Vagina (tissue), 2 donors: ENCODE measurements around the gene FAM3D. TPM values are rescaled to one million over a fixed set of nuclear protein-coding genes. Genes with fewer than 3 reads are reported as not detected.

Experiments used
- DNase-seq, 2 donors: peaks; one replicate each; pipeline ENCODE4 v3.0.0-alpha.2; 2017; ENCODE audit errors: extremely low spot score in 2 of 2
- H3K27ac ChIP-seq: fragments of 200-600 bp; sonication (generic); one replicate; pipeline ENCODE4 v1.5.1; 2019
- H3K27me3 ChIP-seq: fragments of 200-600 bp; sonication (generic); one replicate; pipeline ENCODE4 v1.5.1; 2019
- H3K36me3 ChIP-seq, 2 donors: fragments of 200-600 bp; sonication (generic); one replicate each; pipeline ENCODE4 v1.5.1; 2017 to 2019
- H3K4me1 ChIP-seq: fragments of 200-600 bp; sonication (generic); one replicate; pipeline ENCODE4 v1.5.1; 2019
- H3K4me3 ChIP-seq, 2 donors: fragments of 200-600 bp; sonication (generic); 1 replicate in 1 of 2; 2 replicates in 1 of 2; pipeline ENCODE4 v1.5.1; 2016 to 2019
- H3K9me3 ChIP-seq: fragments of 200-600 bp; sonication (generic); one replicate; pipeline ENCODE4 v1.5.1; 2019
- POLR2A ChIP-seq, 2 donors: fragments of 450-650 bp; IDR thresholded peaks; one replicate each; pipeline ENCODE4 v1.6.1; 2017; ENCODE audit warnings: antibody characterized with exemption in 2 of 2, mild to moderate bottlenecking in 2 of 2, moderate library complexity in 2 of 2
- POLR2AphosphoS5 ChIP-seq, 2 donors: sonication (generic); formaldehyde crosslinking; IDR thresholded peaks; one replicate each; pipeline ENCODE4 v1.9.0; 2017; ENCODE audit warnings: antibody characterized with exemption in 2 of 2, mild to moderate bottlenecking in 2 of 2, low read depth in 1 of 2; ENCODE audit not compliant: insufficient read depth in 1 of 2
- intact Hi-C: fragments of 100-400 bp; cut with DNase I; formaldehyde crosslinking; loops from one replicate; pipeline ENCODE4 v1.15.1; 2023
- total RNA-seq: library from RNA; depleted of rRNA; stranded (reverse); fragments of >200 nt; gene quantifications from one replicate; pipeline ENCODE4 v1.2.3, GENCODE V29; 2016
- TF ChIP-seq, protein P1 (sequence below), 3 experiments: fragments of 450-650 bp in 2 of 3; fragments of 200-600 bp in 1 of 3; sonication (generic) in 1 of 3; IDR thresholded peaks; one replicate each; pipeline ENCODE4 v1.5.1; 2017 to 2019; ENCODE audit warnings: antibody characterized with exemption in 3 of 3, mild to moderate bottlenecking in 2 of 3, moderate library complexity in 2 of 3

The FAM3D gene
- total RNA-seq, 1 donor from 2014 or later: 13.5 TPM

DNA sequence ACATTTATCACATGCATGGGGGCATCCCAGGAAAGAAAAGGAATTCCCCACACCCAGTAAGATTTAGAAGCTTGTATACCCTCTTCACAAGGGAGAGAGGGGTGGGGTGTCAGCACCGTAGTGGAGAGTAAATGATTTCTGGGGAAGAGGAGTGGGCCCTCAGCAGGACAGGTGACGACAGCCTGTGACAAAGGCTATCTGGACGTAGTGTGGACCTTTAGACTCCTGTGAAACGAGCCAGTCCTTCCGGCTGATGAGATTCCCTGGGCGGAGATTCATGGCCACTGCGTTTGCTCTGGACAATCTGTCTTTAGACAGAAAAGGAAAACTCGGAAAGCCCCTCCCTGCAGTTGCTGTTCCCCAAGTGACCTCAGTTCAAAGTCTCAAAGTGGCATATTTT, 1.7 kb upstream of the FAM3D start:
- Histone ChIP-seq H3K4me3 (no peak overlapping the region), H3K27ac (no peak overlapping the region), H3K4me1 (no peaks in the 10 kb centered on the region), H3K36me3 (no peaks in the 10 kb centered on the region), H3K27me3 (no peaks in the 10 kb centered on the region), H3K9me3 (no peaks in the 10 kb centered on the region)
- intact Hi-C loops: no loop called here
- no peak for DNase-seq
- no peak for TF ChIP-seq POLR2AphosphoS5 (IDR thresholded peaks at IDR 0.05; ENCODE audit: insufficient read depth in 1 of 2, low read depth in 1 of 2)
- TF ChIP-seq, protein P1, sequence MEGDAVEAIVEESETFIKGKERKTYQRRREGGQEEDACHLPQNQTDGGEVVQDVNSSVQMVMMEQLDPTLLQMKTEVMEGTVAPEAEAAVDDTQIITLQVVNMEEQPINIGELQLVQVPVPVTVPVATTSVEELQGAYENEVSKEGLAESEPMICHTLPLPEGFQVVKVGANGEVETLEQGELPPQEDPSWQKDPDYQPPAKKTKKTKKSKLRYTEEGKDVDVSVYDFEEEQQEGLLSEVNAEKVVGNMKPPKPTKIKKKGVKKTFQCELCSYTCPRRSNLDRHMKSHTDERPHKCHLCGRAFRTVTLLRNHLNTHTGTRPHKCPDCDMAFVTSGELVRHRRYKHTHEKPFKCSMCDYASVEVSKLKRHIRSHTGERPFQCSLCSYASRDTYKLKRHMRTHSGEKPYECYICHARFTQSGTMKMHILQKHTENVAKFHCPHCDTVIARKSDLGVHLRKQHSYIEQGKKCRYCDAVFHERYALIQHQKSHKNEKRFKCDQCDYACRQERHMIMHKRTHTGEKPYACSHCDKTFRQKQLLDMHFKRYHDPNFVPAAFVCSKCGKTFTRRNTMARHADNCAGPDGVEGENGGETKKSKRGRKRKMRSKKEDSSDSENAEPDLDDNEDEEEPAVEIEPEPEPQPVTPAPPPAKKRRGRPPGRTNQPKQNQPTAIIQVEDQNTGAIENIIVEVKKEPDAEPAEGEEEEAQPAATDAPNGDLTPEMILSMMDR (IDR thresholded peaks at IDR 0.05): no peak
- TF ChIP-seq POLR2A (IDR thresholded peaks at IDR 0.05): no peak

DNA sequence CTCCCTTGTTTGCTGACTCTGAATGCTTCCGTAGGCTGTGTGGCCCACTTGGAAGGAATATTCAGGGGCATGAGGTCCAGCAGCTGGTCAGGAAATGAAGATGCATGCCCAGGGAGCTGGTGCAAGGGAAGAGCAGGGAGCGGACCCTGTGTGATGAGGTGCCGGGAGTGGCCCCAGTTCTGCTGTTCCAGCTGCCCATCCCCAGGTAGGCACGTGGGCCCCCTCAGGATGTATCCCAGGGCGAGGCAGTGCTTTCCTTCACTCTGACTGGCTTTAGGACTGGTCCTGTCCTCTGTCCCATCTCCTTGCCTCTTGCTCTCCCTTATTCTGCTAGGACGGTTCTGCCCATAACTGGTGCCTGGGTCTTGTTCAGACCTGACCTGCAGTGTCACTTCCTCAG, 1.1 kb upstream of the FAM3D start:
- H3K27ac ChIP-seq: no peak overlapping the region
- no peaks in the 10 kb centered on the region for H3K4me1 ChIP-seq
- no peak for DNase-seq
- no peak for TF ChIP-seq POLR2AphosphoS5 (IDR thresholded peaks at IDR 0.05; ENCODE audit: insufficient read depth in 1 of 2, low read depth in 1 of 2)
- TF ChIP-seq, protein P1 (IDR thresholded peaks at IDR 0.05): no peak
- TF ChIP-seq POLR2A (IDR thresholded peaks at IDR 0.05): no peak
- no peaks in the 10 kb centered on the region for H3K36me3 ChIP-seq
- H3K4me3 ChIP-seq: no peak overlapping the region
- H3K27me3 ChIP-seq: no peaks in the 10 kb centered on the region
- H3K9me3 ChIP-seq: no peaks in the 10 kb centered on the region
- intact Hi-C loops: no loop called here

DNA sequence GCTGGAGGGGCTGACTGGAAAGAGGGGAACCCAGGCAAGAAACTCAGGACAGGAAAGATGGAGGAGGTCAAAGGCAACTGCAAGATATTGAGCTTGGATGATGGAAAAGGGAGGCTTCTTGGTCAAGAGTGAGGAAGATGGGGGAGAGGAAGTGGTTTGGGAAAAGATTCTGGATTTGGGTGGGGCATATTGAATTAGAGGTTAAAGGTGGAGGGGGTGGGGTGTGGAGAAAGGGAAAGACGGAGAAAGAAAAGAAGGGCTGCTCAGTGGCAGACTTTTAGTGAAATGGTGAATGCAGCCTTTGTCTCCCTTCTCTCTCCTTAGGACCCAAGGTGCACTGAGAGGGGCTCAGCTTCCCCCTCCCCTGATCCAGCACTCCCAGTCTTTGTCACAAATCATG, 655 bp upstream of the FAM3D start:
- Histone ChIP-seq H3K27ac (no peak overlapping the region), H3K9me3 (no peaks in the 10 kb centered on the region), H3K4me1 (no peaks in the 10 kb centered on the region), H3K36me3 (no peaks in the 10 kb centered on the region), H3K4me3 (no peak overlapping the region), H3K27me3 (no peaks in the 10 kb centered on the region)
- intact Hi-C loops: no loop called here
- TF ChIP-seq, protein P1 (IDR thresholded peaks at IDR 0.05): no peak
- TF ChIP-seq POLR2AphosphoS5 (IDR thresholded peaks at IDR 0.05; ENCODE audit: insufficient read depth in 1 of 2, low read depth in 1 of 2): no peak
- no peak for TF ChIP-seq POLR2A (IDR thresholded peaks at IDR 0.05)
- no peak for DNase-seq

DNA sequence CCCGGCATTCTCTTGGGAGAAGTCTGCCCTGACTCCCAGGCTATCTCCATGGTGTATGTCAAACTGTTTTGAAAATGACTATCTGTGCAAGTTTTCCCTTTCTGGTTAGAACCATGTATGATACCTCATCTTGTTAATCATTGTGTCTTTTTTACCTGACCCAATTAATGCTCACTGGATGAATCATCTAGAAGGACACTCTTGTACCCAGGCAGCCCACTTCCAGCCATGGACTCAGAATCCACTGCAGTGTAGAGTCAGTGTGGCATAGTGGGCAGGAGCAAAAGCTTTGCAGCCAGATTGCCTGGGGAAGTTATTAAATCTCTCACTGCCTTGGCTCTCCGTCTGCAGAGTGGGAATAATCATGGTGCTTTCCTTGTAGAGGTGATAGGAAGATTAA, 1.2 kb downstream of the FAM3D start:
- intact Hi-C loops: no loop called here
- no peaks in the 10 kb centered on the region for H3K36me3 ChIP-seq
- H3K9me3 ChIP-seq: no peaks in the 10 kb centered on the region
- H3K27ac ChIP-seq: no peak overlapping the region
- no peak overlapping the region for H3K4me3 ChIP-seq
- no peak for DNase-seq
- H3K4me1 ChIP-seq: no peaks in the 10 kb centered on the region
- TF ChIP-seq, protein P1 (IDR thresholded peaks at IDR 0.05): no peak
- no peak for TF ChIP-seq POLR2AphosphoS5 (IDR thresholded peaks at IDR 0.05; ENCODE audit: insufficient read depth in 1 of 2, low read depth in 1 of 2)
- TF ChIP-seq POLR2A (IDR thresholded peaks at IDR 0.05): no peak
- H3K27me3 ChIP-seq: no peaks in the 10 kb centered on the region

DNA sequence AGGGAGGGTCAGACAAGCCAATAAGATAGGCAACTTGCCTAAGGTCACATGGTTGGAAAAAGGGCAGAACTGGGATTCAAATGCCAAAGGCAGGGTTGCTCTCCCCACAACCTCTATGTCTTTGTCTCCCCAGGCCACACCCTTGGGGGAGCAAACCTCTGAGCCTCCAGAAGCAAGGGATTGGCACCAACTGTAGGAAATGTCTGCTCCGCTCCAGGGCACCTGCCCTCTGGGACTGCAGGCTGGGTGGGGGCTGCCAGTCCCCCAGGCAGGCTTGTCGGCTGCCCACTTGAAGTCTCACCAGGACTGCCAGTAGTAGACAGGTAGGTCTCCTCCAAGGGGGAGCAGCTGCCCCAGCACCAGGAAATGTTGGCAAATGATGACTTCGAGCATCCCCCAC, 2.0 kb downstream of the FAM3D start:
- Histone ChIP-seq H3K27me3 (no peaks in the 10 kb centered on the region), H3K9me3 (no peaks in the 10 kb centered on the region), H3K27ac (no peak overlapping the region), H3K4me1 (no peaks in the 10 kb centered on the region), H3K36me3 (no peaks in the 10 kb centered on the region), H3K4me3 (no peak overlapping the region)
- TF ChIP-seq, protein P1 (IDR thresholded peaks at IDR 0.05): no peak
- TF ChIP-seq POLR2A (IDR thresholded peaks at IDR 0.05): no peak
- TF ChIP-seq POLR2AphosphoS5 (IDR thresholded peaks at IDR 0.05; ENCODE audit: insufficient read depth in 1 of 2, low read depth in 1 of 2): no peak
- no peak for DNase-seq
- intact Hi-C loops: no loop called here
